ENCODE data around the gene KCNT1. TPM values are rescaled to one million over a fixed set of nuclear protein-coding genes. Genes with fewer than 3 reads are reported as not detected.

The KCNT1 gene
- total RNA-seq (3.2 TPM), polyA plus RNA-seq (ENCODE audit: insufficient read depth in 1 of 8, insufficient read length in 8 of 8, low replicate concordance in 1 of 8) (10 to 100 TPM in 2 of 8 donors, 1 to 10 TPM in 6; 4.1 to 13.1 (median 8.4) TPM)
- long read RNA-seq, donor 1, result 0 reads
- long read RNA-seq, donor 2, result 0 reads
- long read RNA-seq, donor 3, result 0 reads
- long read RNA-seq, donor 4, partial matches to known transcripts, result 0 of 1 reads
- long read RNA-seq, donor 4, other reads (novel, unspliced or antisense), result 0 of 1 reads
- long read RNA-seq, donor 5, result 0 reads
- long read RNA-seq, donor 6, result 0 reads
- long read RNA-seq, donor 7, result 0 reads
- long read RNA-seq, donor 8, result 0 reads
- long read RNA-seq, donor 9, result 0 reads
- long read RNA-seq, donor 10, result 0 reads
- long read RNA-seq, donor 11, result 0 reads

DNA sequence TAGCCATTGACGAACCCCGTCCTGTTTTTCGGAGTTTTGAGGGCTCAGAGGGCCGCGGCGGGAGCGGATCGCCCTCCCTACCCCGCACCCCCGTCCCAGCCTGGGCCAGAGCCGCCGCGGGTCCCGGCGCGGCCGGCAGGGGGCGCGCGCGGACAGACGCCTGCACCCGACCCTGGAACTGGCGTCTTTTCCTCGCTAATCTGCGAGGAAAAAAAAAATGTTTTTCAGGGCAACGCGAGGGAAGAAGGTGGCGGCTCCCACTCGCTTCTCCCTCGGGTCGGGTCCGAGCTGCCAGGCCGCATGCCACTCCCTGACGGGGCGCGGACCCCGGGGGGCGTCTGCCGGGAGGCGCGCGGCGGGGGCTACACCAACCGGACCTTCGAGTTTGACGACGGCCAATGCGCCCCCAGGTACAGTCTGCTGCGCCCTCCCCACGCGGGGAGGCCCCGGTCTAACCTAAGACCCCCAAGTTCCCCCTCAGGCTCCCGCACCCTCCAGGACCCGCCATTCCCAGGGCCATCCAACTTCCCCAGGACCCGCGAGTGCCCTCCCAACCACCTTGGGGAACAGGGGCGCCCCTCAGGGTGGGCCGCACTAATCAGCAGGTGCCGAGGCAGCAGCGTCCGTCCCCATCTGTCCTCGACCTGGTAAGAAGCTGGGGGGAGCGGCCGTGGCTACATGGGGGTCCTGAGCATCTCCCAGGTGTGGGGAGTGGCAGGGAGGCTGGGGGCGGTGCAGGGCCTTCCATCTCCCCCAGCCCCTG is at the start of gene KCNT1:
Gene KCNT1 (plus strand): TSS at position 227 of the 763 bp plus-strand sequence. CDS start 74 bp downstream, at position 301.
- 3% methylated on average over 54 of the region's 66 CpGs for whole genome bisulfite sequencing (ENCODE audit: insufficient coverage)
- H3K4me1 ChIP-seq (ENCODE audit: control insufficient read depth, insufficient read depth, low read length), result peaks cover 59% of the 10 kb centered on the region
- peak; percentile 70 for DNase-seq
- H3K27me3 ChIP-seq (ENCODE audit: control insufficient read depth, insufficient read depth, low read length), result peaks cover 20% of the 10 kb centered on the region
- no peaks in the 10 kb centered on the region for H3K36me3 ChIP-seq (ENCODE audit: control insufficient read depth, insufficient read depth, low read length)
- H3K27ac ChIP-seq (ENCODE audit: low read length), result no peak within 1 kb of the TSS
- H3K9me3 ChIP-seq (replicated peaks; ENCODE audit: control insufficient read depth, low read depth, low read length), result no peaks in the 10 kb centered on the region
- H3K4me3 ChIP-seq (ENCODE audit: low read length), result peak within 1 kb of the TSS; percentile 25

DNA sequence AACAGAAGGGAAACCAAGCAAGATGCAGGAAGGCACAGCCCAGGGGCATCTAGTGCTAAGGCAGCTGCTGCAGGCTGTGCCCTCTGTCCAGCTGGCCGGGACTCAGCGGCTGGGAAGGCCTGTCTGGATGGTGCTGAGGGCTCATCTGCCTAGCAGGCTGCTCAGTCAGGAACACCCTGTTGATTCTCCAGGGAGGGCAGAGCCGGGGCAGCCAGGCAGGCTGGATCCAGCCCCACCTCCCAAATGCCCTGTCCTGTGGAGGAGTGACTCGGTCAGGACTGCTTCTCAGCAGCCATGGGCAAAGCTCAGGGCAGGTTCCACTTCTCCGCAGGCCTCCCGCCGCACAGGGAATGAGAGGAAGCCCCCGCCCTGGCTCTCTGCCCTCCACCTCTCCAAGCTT is 46.7 kb upstream of the KCNT1 start:
- Histone ChIP-seq H3K27ac (ENCODE audit: low read length) (no peak overlapping the region), H3K9me3 (replicated peaks; ENCODE audit: control insufficient read depth, low read depth, low read length) (peaks cover under 1% of the 10 kb centered on the region), H3K4me1 (ENCODE audit: control insufficient read depth, insufficient read depth, low read length) (no peaks in the 10 kb centered on the region), H3K27me3 (ENCODE audit: control insufficient read depth, insufficient read depth, low read length) (no peaks in the 10 kb centered on the region), H3K4me3 (ENCODE audit: low read length) (no peak overlapping the region), H3K36me3 (ENCODE audit: control insufficient read depth, insufficient read depth, low read length) (no peaks in the 10 kb centered on the region)
- no peak for DNase-seq
- 67% methylated on average over 6 of the region's 8 CpGs for WGBS (ENCODE audit: insufficient coverage)

DNA sequence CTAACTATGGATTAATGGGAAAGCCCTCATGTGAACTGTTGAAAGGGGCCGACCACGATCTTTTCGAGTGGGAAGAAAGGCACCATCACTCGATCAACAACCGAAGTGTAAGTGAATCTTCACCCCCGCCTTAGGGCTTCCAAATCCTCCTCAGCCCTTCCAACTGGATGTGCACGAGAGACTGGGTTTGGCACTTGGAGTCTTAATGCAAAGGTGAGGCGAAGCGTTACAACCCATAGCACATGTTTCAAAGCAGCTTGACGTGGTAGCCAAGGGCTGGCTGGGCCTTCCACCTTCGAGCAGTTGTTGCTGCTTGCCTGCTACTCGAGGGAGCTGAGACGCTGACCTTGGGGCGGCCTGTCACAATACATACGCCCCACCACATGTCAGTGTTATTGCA is 44.6 kb upstream of the KCNT1 start:
- Histone ChIP-seq H3K4me3 (ENCODE audit: low read length) (no peak overlapping the region), H3K4me1 (ENCODE audit: control insufficient read depth, insufficient read depth, low read length) (peaks cover 11% of the 10 kb centered on the region), H3K27me3 (ENCODE audit: control insufficient read depth, insufficient read depth, low read length) (no peaks in the 10 kb centered on the region), H3K9me3 (replicated peaks; ENCODE audit: control insufficient read depth, low read depth, low read length) (no peaks in the 10 kb centered on the region), H3K27ac (ENCODE audit: low read length) (no peak overlapping the region), H3K36me3 (ENCODE audit: control insufficient read depth, insufficient read depth, low read length) (no peaks in the 10 kb centered on the region)
- 72% methylated on average over 11 of the region's 15 CpGs for WGBS (ENCODE audit: insufficient coverage)
- DNase-seq, result no peak

DNA sequence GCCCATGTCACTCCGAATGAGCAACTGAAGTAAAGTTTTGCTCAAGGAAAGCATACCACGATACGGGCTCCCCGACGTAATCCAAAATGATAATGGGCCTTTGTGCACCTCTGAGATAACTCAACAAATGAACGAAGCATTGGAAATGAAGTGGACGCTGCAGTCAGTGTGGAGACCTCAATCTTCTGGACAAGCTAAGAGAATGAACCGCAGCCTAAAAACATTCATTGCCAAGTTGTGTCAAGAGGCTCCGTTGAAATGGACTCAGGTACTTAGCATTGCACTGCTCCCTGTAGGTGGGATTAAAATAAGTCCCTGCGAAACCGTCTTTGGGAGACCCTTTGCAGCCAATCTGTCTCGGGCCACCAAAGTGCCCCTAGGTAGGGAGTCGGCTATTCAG is 42.7 kb upstream of the KCNT1 start:
- H3K9me3 ChIP-seq (replicated peaks; ENCODE audit: control insufficient read depth, low read depth, low read length), result no peaks in the 10 kb centered on the region
- peaks cover 20% of the 10 kb centered on the region for H3K4me1 ChIP-seq (ENCODE audit: control insufficient read depth, insufficient read depth, low read length)
- no peak overlapping the region for H3K27ac ChIP-seq (ENCODE audit: low read length)
- no peak for DNase-seq
- WGBS (ENCODE audit: insufficient coverage), result 91% methylated on average over 13 of the region's 13 CpGs
- no peak overlapping the region for H3K4me3 ChIP-seq (ENCODE audit: low read length)
- H3K27me3 ChIP-seq (ENCODE audit: control insufficient read depth, insufficient read depth, low read length), result no peaks in the 10 kb centered on the region
- H3K36me3 ChIP-seq (ENCODE audit: control insufficient read depth, insufficient read depth, low read length), result no peaks in the 10 kb centered on the region

DNA sequence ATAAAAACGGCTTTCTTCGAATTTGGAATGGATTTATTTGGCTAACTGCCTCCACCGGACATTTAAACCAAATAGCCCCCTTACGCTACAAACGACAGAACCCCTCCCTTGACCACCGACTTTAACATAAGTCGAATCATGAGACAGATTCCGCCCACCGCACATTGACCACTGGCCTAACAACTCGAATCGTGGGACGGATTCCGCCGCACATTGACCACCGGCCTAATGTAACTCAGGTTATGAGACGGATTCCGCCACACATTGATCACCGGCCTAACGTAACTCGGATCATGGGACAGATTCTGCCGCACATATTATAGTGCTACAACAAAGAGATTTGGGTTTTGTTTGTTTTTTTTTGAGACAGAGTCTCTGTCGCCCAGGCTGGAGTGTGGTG is 41.6 kb upstream of the KCNT1 start:
- Histone ChIP-seq H3K36me3 (ENCODE audit: control insufficient read depth, insufficient read depth, low read length) (no peaks in the 10 kb centered on the region), H3K27me3 (ENCODE audit: control insufficient read depth, insufficient read depth, low read length) (no peaks in the 10 kb centered on the region), H3K4me1 (ENCODE audit: control insufficient read depth, insufficient read depth, low read length) (peaks cover 20% of the 10 kb centered on the region), H3K9me3 (replicated peaks; ENCODE audit: control insufficient read depth, low read depth, low read length) (no peaks in the 10 kb centered on the region), H3K27ac (ENCODE audit: low read length) (no peak overlapping the region), H3K4me3 (ENCODE audit: low read length) (no peak overlapping the region)
- WGBS (ENCODE audit: insufficient coverage), result 94% methylated on average over 21 of the region's 22 CpGs
- DNase-seq, result no peak

DNA sequence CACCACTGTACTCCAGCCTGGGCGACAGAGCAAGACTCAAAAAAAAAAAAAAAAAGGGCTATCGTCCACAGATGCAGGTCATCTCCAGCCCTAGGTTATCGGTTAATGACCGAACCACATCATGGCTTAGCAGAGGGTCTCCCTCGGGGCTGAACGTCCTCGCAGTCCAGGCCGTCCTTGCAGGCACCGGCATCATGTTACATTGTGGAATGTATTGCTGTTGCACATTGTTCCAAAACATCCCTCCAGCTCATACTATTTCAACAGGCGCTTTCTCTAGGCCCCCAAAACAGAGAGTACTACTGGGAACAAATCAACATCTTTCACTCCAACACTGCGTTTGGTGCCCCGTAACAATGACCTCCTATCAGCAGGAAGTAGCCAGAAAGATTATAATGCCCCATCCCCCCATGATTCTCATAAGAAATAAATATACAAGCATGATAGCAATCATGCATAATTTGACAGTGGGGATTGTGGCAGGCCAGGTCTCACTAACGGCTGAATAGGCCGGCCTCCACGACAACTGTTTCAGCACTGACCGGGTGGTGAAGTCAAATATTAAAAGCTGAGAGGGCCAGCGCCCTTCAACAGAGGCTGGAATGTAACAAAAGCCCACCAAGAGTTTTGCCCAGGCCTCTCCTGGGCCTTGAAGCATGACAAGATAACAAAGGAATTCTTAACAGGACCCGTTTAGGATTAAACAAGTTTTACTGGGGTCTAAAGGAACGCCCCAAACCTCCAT is 40.0 kb upstream of the KCNT1 start:
- no peaks in the 10 kb centered on the region for H3K27me3 ChIP-seq (ENCODE audit: control insufficient read depth, insufficient read depth, low read length)
- H3K27ac ChIP-seq (ENCODE audit: low read length), result peak overlapping the region; percentile 42
- H3K4me3 ChIP-seq (ENCODE audit: low read length), result no peak overlapping the region
- DNase-seq, result peak; percentile 60
- no peaks in the 10 kb centered on the region for H3K36me3 ChIP-seq (ENCODE audit: control insufficient read depth, insufficient read depth, low read length)
- peaks cover 20% of the 10 kb centered on the region for H3K4me1 ChIP-seq (ENCODE audit: control insufficient read depth, insufficient read depth, low read length)
- WGBS (ENCODE audit: insufficient coverage), result 20% methylated on average over 7 of the region's 19 CpGs
- no peaks in the 10 kb centered on the region for H3K9me3 ChIP-seq (replicated peaks; ENCODE audit: control insufficient read depth, low read depth, low read length)

DNA sequence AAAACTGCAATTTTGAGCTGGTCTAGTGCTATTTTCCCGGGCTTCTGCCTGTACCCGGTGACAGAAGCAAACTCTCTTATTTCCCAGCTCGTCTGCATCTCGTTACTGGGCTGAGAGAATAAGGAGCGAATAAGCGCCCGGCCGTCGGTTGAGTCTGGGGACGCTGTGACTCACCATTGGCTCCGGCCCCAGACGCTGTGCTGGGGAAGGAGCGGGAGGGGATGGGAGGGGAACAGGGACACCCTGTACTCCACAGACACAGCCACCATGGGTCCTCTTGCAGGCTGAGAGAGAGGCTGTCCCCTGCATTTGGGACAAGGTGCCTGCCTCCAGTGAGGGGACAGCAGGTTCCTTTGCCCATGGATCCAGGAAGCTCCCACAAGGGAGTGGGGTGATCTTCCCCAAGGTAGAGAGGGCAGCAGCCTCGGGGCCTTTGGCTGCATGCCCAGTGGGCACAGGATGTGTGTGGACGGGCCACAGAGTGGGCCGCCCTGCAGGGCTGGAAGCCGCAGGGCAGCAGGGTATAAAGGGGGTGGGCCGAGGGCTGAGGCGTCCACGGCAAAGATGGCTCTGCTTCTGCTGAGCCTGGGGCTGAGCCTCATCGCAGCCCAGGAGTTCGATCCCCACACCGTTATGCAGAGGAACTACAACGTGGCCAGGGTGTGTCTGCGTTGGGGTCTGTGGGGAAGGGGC is 39.1 kb upstream of the KCNT1 start, which contains the start of gene LCN9:
Gene LCN9 (plus strand): TSS at position 552 of the 693 bp plus-strand sequence. CDS start 13 bp downstream, at position 565.
- Histone ChIP-seq H3K4me1 (ENCODE audit: control insufficient read depth, insufficient read depth, low read length) (peaks cover 20% of the 10 kb centered on the region), H3K4me3 (ENCODE audit: low read length) (no peak within 1 kb of the TSS), H3K9me3 (replicated peaks; ENCODE audit: control insufficient read depth, low read depth, low read length) (no peaks in the 10 kb centered on the region), H3K36me3 (ENCODE audit: control insufficient read depth, insufficient read depth, low read length) (no peaks in the 10 kb centered on the region), H3K27ac (ENCODE audit: low read length) (peak within 1 kb of the TSS; percentile 42), H3K27me3 (ENCODE audit: control insufficient read depth, insufficient read depth, low read length) (no peaks in the 10 kb centered on the region)
- WGBS (ENCODE audit: insufficient coverage), result 32% methylated on average over 20 of the region's 25 CpGs
- peak; percentile 91 for DNase-seq

DNA sequence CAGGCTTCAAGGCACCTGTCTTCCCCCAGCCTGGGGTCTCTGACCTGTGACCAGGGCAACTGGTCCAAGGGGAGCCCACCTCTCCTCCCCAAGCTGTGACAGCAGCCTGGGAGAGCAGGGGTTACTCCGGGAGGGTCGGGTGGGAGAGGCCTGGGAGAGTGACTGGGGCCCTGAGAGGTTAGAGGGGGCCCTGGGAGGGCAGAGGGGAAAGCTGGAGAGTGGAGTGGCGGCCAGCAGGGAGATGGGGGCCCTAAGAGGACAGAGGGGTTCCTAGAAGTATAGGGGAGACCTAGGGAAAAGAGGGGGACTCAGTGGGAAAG is 38.6 kb upstream of the KCNT1 start:
- Histone ChIP-seq H3K4me1 (ENCODE audit: control insufficient read depth, insufficient read depth, low read length) (peaks cover 20% of the 10 kb centered on the region), H3K27me3 (ENCODE audit: control insufficient read depth, insufficient read depth, low read length) (no peaks in the 10 kb centered on the region), H3K9me3 (replicated peaks; ENCODE audit: control insufficient read depth, low read depth, low read length) (no peaks in the 10 kb centered on the region), H3K36me3 (ENCODE audit: control insufficient read depth, insufficient read depth, low read length) (no peaks in the 10 kb centered on the region), H3K4me3 (ENCODE audit: low read length) (no peak overlapping the region), H3K27ac (ENCODE audit: low read length) (no peak overlapping the region)
- no peak for DNase-seq
- WGBS (ENCODE audit: insufficient coverage), result 34% methylated on average over 3 of the region's 3 CpGs

DNA sequence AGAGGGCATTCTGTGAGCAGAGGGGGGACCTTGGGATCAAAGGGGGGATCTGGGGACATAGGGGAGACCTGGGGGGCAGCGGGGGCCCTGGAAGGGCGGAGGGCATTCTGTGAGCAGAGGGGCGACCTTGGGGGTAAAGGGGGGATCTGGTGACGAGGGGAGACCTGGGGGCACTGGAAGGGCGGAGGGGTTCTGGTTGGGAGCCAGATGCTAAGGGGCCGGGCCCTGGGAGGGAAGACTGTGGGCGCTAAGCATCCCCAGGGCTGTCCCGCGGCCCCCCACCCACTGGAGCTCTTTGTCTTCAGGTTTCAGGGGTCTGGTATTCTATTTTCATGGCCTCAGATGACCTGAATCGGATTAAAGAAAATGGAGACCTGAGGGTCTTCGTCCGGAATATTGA is 38.1 kb upstream of the KCNT1 start:
- Histone ChIP-seq H3K4me3 (ENCODE audit: low read length) (no peak overlapping the region), H3K27me3 (ENCODE audit: control insufficient read depth, insufficient read depth, low read length) (no peaks in the 10 kb centered on the region), H3K36me3 (ENCODE audit: control insufficient read depth, insufficient read depth, low read length) (no peaks in the 10 kb centered on the region), H3K4me1 (ENCODE audit: control insufficient read depth, insufficient read depth, low read length) (peaks cover 20% of the 10 kb centered on the region), H3K9me3 (replicated peaks; ENCODE audit: control insufficient read depth, low read depth, low read length) (no peaks in the 10 kb centered on the region), H3K27ac (ENCODE audit: low read length) (no peak overlapping the region)
- 87% methylated on average over 7 of the region's 12 CpGs for WGBS (ENCODE audit: insufficient coverage)
- no peak for DNase-seq
